ENCODE results near the gene C13orf46. TPM values are rescaled to one million over a fixed set of nuclear protein-coding genes. Genes with fewer than 3 reads are reported as not detected.
A peak's percentile ranks its signal among the peaks of the same experiment; 100 is the strongest.

C13orf46 gene
- total RNA-seq, 1 donor from 2014 or later, result 0.29 TPM

GRCh38 chr13:113926301-113926761 lies 47.5 kb downstream of the C13orf46 start:
- peak; percentile 57 for DNase-seq (ENCODE audit: extremely low spot score, unreplicated experiment)
- H3K36me3 Mint-ChIP-seq, result no peaks in the 10 kb centered on the region
- no peak overlapping the region for H3K27ac Mint-ChIP-seq

GRCh38 chr13:113924184-113924901 lies 49.5 kb downstream of the C13orf46 start:
- no peaks in the 10 kb centered on the region for H3K36me3 Mint-ChIP-seq
- H3K27ac Mint-ChIP-seq, result no peak overlapping the region
- no peak overlapping the region for H3K4me3 Mint-ChIP-seq
- TF ChIP-seq CTCF (conservative IDR thresholded peaks at IDR 0.05), result no peak
- H3K4me1 Mint-ChIP-seq (ENCODE audit: unreplicated experiment), result peaks cover 8% of the 10 kb centered on the region
- peak; percentile 15 for DNase-seq (ENCODE audit: extremely low spot score, unreplicated experiment)
- no peaks in the 10 kb centered on the region for H3K27me3 Mint-ChIP-seq
- H3K9me3 Mint-ChIP-seq, result peaks cover 13% of the 10 kb centered on the region

More at GRCh38 chr13:113926301-113926761, 47.5 kb downstream of the C13orf46 start:
- H3K9me3 Mint-ChIP-seq, result peaks cover 10% of the 10 kb centered on the region
- H3K4me3 Mint-ChIP-seq, result no peak overlapping the region
- H3K4me1 Mint-ChIP-seq (ENCODE audit: unreplicated experiment), result peaks cover 8% of the 10 kb centered on the region
- no peak for TF ChIP-seq CTCF (conservative IDR thresholded peaks at IDR 0.05)
- H3K27me3 Mint-ChIP-seq, result no peaks in the 10 kb centered on the region

- Mint-ChIP-seq H3K36me3 (no peaks in the 10 kb centered on the region), H3K4me1 (ENCODE audit: unreplicated experiment) (peaks cover 8% of the 10 kb centered on the region), H3K4me3 (no peak overlapping the region), H3K9me3 (peaks cover 13% of the 10 kb centered on the region), H3K27ac (no peak overlapping the region), H3K27me3 (no peaks in the 10 kb centered on the region)
- peak; percentile 15 for DNase-seq (ENCODE audit: extremely low spot score, unreplicated experiment)
- no peak for TF ChIP-seq CTCF (conservative IDR thresholded peaks at IDR 0.05)
Observed at GRCh38 chr13:113923376-113924063, 50.4 kb downstream of the C13orf46 start.

GRCh38 chr13:113922412-113923118 lies 51.3 kb downstream of the C13orf46 start:
- no peaks in the 10 kb centered on the region for H3K36me3 Mint-ChIP-seq
- H3K27me3 Mint-ChIP-seq, result no peaks in the 10 kb centered on the region
- no peak overlapping the region for H3K27ac Mint-ChIP-seq
- TF ChIP-seq CTCF (conservative IDR thresholded peaks at IDR 0.05), result no peak
- H3K4me1 Mint-ChIP-seq (ENCODE audit: unreplicated experiment), result peaks cover 3% of the 10 kb centered on the region
- peak; percentile 56 for DNase-seq (ENCODE audit: extremely low spot score, unreplicated experiment)
- no peak overlapping the region for H3K4me3 Mint-ChIP-seq
- H3K9me3 Mint-ChIP-seq, result peaks cover 13% of the 10 kb centered on the region

GRCh38 chr13:113921763-113922162 lies 52.1 kb downstream of the C13orf46 start:
- Mint-ChIP-seq H3K36me3 (no peaks in the 10 kb centered on the region), H3K27me3 (no peaks in the 10 kb centered on the region), H3K4me3 (no peak overlapping the region), H3K27ac (no peak overlapping the region), H3K9me3 (peaks cover 13% of the 10 kb centered on the region), H3K4me1 (ENCODE audit: unreplicated experiment) (no peaks in the 10 kb centered on the region)
- no peak for TF ChIP-seq CTCF (conservative IDR thresholded peaks at IDR 0.05)
- no peak for DNase-seq (ENCODE audit: extremely low spot score, unreplicated experiment)
